ENCODE measurements around the gene AP1S1.
"Not testable (repeated sequence)": the region's sequence is repeated elsewhere in the genome, so short reads cannot be mapped to it uniquely, and the experiment has no call there.

AP1S1 gene

DNA sequence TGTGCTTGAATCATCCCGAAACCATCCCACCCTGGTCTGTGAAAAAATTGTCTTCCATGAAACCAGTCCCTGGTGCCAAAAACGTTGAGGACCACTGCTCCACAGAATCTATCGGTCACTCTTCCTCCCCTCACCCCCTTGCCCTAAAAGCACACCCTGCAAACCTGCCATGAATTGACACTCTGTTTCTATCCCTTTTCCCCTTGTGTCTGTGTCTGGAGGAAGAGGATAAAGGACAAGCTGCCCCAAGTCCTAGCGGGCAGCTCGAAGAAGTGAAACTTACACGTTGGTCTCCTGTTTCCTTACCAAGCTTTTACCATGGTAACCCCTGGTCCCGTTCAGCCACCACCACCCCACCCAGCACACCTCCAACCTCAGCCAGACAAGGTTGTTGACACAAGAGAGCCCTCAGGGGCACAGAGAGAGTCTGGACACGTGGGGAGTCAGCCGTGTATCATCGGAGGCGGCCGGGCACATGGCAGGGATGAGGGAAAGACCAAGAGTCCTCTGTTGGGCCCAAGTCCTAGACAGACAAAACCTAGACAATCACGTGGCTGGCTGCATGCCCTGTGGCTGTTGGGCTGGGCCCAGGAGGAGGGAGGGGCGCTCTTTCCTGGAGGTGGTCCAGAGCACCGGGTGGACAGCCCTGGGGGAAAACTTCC, 28.2 kb upstream of the AP1S1 start:
- DNase-seq (ENCODE audit: low spot score), result no peak

- peak; percentile 78 for DNase-seq (ENCODE audit: low spot score)
These were observed 27.4 kb upstream of the AP1S1 start, which contains the start of gene SERPINE1 for GRCh38 chr7:101126651-101127459. Gene SERPINE1, plus strand, starts transcription at chr7:101127104. Its CDS starts 1,290 bp downstream, at chr7:101128394.

DNA sequence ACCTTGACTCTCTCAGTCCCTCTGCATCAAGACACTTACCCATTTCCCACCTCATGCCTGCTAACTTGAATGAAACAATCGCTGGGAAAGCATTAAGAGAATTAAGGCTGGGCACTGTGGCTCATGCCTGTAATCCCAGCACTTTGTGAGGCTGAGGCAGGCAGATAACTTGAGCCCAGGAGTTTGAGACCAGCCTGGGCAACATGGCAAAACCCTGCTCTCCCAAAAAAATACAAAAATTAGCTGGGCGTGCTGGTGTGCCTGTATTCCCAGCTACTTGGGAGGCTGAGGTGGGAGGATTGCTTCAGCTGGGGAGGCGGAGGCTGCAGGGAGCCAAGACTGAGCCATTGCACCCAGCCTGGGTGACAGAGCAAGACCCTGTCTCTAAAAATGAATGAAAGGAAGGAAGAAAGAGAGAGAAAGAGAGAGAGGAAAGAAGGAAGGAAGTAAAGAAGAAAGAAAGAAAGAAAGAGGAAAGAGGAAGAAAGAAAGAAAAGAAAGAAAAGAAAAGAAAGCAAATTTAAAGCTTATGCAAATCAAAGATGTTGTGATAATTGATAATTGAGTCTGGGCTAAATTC, 26.7 kb upstream of the AP1S1 start:
- no peak for DNase-seq (ENCODE audit: low spot score)

GRCh38 chr7:101128040-101128834, 26.0 kb upstream of the AP1S1 start:
- DNase-seq (ENCODE audit: low spot score), result no peak

DNA sequence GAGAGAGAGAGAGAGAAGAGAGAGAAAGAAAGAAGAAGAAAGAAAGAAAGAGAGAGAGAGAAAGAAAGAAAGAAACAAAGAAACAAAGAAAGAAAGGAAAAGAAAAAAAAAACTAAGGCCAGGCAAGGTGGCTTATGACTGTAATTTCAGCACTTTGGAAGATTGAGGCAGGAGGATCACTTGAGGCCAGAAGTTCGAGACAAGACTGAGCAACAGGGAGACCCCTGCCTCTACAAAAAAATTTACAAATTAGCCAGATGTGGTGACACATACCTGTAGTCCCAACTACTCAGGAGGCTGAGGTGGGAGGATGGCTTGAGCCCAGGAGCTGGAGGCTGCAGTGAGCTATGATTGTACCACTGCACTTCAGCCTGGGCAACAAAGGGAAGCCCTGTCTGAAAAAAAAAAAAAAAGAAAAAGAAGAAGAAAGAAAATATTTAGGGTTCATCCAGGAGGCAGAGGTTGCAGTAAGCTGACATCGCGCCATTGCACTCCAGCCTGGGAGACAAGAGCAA, 24.6 kb upstream of the AP1S1 start:
- DNase-seq (ENCODE audit: low spot score), result no peak

DNA sequence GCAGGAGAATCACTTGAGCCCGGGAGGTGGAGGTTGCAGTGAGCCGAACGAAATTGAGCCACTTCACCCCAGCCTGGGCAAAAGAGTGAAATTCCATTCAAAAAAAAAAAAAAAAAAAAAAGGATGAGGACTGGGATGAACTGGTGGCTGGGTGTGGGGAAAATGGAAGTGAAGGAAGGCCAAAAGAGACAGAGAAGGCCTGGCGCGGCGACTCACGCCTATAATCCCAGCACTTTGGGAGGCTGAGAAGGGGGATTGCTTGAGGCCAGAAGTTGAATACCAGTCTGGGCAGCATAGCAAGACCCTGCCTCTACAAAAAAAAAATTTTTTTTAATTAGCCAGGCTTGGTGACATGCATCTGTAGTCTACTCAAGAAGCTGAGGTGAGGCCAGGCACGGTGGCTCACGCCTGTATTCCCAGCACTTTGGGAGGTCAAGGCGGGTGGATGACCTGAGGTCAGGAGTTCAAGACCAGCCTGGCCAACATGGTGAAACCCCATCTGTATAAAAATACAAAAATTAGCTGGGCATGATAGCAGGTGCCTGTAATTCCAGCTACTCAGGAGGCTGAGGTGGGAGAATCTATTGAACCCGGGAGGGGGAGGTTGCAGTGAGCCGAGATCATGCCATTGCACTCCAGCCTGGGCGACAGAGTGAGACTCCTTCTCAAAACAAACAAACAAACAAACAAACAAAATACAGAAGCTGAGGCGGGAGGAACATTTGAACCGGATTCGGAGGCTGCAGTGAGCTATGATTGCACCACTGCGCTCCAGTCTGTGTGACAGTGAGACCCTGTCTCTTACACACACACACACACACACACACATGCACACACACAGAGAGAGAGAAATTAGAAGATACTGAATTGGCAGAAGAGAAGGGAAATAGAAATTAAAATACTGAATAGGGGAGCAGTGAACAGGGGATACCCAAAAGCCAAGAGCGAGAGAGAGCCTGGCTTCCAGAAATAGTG, 21.4 kb upstream of the AP1S1 start:
- not testable (repeated sequence) for DNase-seq (ENCODE audit: low spot score)

GRCh38 chr7:101133621-101134398, 20.5 kb upstream of the AP1S1 start:
- no peak for DNase-seq (ENCODE audit: low spot score)

- DNase-seq (ENCODE audit: low spot score), result no peak
These were observed 19.8 kb upstream of the AP1S1 start for GRCh38 chr7:101134399-101134980.

- DNase-seq (ENCODE audit: low spot score), result no peak
These were observed 16.5 kb upstream of the AP1S1 start for GRCh38 chr7:101137651-101138212.

DNA sequence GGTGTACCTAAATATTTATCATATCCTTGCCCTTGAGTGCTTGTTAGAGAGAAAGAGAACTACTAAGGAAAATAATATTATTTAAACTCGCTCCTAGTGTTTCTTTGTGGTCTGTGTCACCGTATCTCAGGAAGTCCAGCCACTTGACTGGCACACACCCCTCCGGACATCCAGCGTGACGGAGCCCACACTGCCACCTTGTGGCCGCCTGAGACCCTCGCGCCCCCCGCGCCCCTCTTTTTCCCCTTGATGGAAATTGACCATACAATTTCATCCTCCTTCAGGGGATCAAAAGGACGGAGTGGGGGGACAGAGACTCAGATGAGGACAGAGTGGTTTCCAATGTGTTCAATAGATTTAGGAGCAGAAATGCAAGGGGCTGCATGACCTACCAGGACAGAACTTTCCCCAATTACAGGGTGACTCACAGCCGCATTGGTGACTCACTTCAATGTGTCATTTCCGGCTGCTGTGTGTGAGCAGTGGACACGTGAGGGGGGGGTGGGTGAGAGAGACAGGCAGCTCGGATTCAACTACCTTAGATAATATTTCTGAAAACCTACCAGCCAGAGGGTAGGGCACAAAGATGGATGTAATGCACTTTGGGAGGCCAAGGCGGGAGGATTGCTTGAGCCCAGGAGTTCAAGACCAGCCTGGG, 15.9 kb upstream of the AP1S1 start:
- peak; percentile 74 for DNase-seq (ENCODE audit: low spot score)

DNA sequence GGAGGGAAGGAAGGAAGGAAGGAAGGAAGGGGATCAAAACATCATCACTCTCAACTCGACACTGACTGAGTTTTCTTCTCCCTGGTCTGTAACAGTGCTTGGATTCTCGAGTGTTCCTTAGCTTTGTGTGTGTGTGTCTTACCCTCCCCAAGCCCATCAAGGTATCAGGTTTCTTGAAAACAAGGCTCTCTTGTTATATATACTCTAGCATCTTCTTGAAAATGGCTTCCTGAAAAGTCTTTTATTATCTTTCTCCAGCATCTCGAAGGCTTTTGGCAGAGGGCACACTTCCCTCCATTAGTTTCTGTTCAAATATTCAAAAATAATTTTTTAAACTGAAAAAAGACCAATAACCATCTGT, 14.0 kb upstream of the AP1S1 start:
- no peak for DNase-seq (ENCODE audit: low spot score)

DNA sequence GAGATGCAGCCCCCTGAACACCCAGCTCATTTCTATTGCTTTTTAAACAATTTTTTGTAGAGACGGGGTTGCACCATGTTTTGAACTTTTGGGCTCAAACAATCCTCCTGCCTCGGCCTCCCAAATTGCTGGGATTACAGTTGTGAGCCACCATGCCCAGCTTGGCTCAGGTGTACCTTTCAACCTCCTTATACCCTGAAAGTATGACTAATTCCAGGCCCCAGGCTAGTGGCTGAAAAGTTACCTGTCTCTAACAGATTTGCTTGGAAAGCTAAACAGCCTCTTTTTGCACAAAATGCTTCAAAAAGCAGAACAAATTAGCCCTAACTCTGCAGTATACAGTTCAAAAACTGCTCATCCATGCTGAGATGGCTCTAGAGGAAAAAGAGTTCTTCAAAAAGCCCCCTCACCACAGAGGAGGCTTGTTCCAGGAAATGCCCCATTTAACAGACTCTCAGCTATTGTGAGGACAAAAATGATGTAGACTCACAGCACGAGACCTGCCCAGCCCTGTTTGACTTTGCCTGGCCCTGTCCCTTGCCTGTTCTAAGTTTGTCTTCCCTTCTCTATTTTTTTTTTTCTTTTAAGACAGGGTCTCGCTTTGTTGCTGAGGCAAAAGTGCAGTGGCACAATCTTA, 13.4 kb upstream of the AP1S1 start:
- no peak for DNase-seq (ENCODE audit: low spot score)

GRCh38 chr7:101151908-101152651, 2.2 kb upstream of the AP1S1 start:
- DNase-seq (ENCODE audit: low spot score), result no peak

DNA sequence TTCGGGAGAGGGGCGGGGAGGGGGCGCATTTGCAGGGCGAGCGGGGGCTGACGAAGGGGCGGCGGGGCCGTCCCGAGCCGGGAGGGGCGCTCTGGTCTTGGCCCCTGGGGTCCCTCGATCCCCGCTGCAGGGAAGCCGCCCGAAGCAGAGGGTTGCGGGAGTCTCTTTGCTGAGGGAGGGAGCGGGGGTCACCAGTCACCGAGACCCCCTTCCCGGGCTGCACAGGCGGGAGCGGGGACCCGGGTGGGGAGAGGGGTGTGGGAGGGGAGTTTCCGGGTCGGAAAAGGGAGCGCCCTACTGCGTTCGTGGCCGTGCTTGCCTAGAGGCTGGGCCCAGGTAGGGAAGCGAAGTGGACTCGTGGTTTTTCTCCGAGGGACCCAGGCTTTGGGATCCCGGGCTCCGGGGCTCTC, 422 bp downstream of the AP1S1 start:
- peak; percentile 58 for DNase-seq (ENCODE audit: low spot score)

GRCh38 chr7:101155303-101155702, 1.0 kb downstream of the AP1S1 start:
- no peak for DNase-seq (ENCODE audit: low spot score)

GRCh38 chr7:101156277-101156676, 2.0 kb downstream of the AP1S1 start:
- DNase-seq (ENCODE audit: low spot score), result no peak

GRCh38 chr7:101156866-101157589, 2.8 kb downstream of the AP1S1 start:
- DNase-seq (ENCODE audit: low spot score), result no peak
